Ascending aorta (tissue), 2 donors: ENCODE measurements around the gene APLNR. TPM values are rescaled to one million over a fixed set of nuclear protein-coding genes. Genes with fewer than 3 reads are reported as not detected.

ENCODE experiments used
- DNase-seq, 2 donors: peaks; one replicate each; pipeline ENCODE4 v3.0.0-alpha.2; 2019; ENCODE audit warnings: low spot score in 2 of 2
- H3K27ac ChIP-seq, 2 donors: fragments of 200-600 bp; sonication (generic); one replicate each; pipeline ENCODE4 v1.5.1; 2016 to 2017; ENCODE audit warnings: mild to moderate bottlenecking in 1 of 2
- H3K27me3 ChIP-seq: fragments of 200-600 bp; sonication (generic); one replicate; pipeline ENCODE4 v1.5.1; 2017
- H3K36me3 ChIP-seq, 2 donors: fragments of 200-600 bp; sonication (generic); one replicate each; pipeline ENCODE4 v1.5.1; 2016
- H3K4me1 ChIP-seq, 2 donors: fragments of 200-600 bp; sonication (generic); one replicate each; pipeline ENCODE4 v1.5.1; 2016 to 2017; ENCODE audit warnings: mild to moderate bottlenecking in 1 of 2
- H3K4me3 ChIP-seq, 2 donors: fragments of 200-600 bp; sonication (generic); one replicate each; pipeline ENCODE4 v1.5.1; 2016 to 2017; ENCODE audit warnings: mild to moderate bottlenecking in 1 of 2
- H3K9me3 ChIP-seq, 2 donors: fragments of 200-600 bp; sonication (generic); one replicate each; pipeline ENCODE4 v1.5.1; 2016
- CTCF ChIP-seq, 3 experiments: fragments of 200-600 bp in 2 of 3; fragments of 450-650 bp in 1 of 3; sonication (generic) in 2 of 3; IDR thresholded peaks; one replicate each; pipeline ENCODE4 v1.5.1; 2016 to 2019; ENCODE audit warnings: antibody characterized with exemption in 3 of 3, mild to moderate bottlenecking in 1 of 3, moderate library complexity in 1 of 3
- intact Hi-C: fragments of 100-400 bp; cut with DNase I; formaldehyde crosslinking; loops from one replicate; pipeline ENCODE4 v1.15.1; 2023
- total RNA-seq: library from RNA; depleted of rRNA; stranded (reverse); fragments of >200 nt; gene quantifications from one replicate; pipeline ENCODE4 v1.1.0, GENCODE V29; 2016

The APLNR gene
- total RNA-seq, 1 donor from 2014 or later, result 15.1 TPM

GRCh38 chr11:57196596-57196995 lies 40.5 kb downstream of the APLNR start:
- H3K4me1 ChIP-seq, result no peaks in the 10 kb centered on the region
- intact Hi-C loops, result no loop called here
- H3K9me3 ChIP-seq, result no peaks in the 10 kb centered on the region
- no peak overlapping the region for H3K4me3 ChIP-seq
- no peaks in the 10 kb centered on the region for H3K27me3 ChIP-seq
- TF ChIP-seq CTCF (IDR thresholded peaks at IDR 0.05), result no peak
- DNase-seq, result no peak
- H3K36me3 ChIP-seq, result no peaks in the 10 kb centered on the region
- no peak overlapping the region for H3K27ac ChIP-seq

GRCh38 chr11:57192316-57192715 lies 44.7 kb downstream of the APLNR start:
- H3K9me3 ChIP-seq, result no peaks in the 10 kb centered on the region
- H3K36me3 ChIP-seq, result no peaks in the 10 kb centered on the region
- H3K27ac ChIP-seq, result no peak overlapping the region
- no peaks in the 10 kb centered on the region for H3K4me1 ChIP-seq
- no peak for TF ChIP-seq CTCF (IDR thresholded peaks at IDR 0.05)
- H3K4me3 ChIP-seq, result no peak overlapping the region
- no peaks in the 10 kb centered on the region for H3K27me3 ChIP-seq
- no peak for DNase-seq
- intact Hi-C loops, result no loop called here

- Histone ChIP-seq H3K9me3 (no peaks in the 10 kb centered on the region), H3K4me3 (no peak overlapping the region), H3K36me3 (no peaks in the 10 kb centered on the region), H3K27me3 (no peaks in the 10 kb centered on the region), H3K4me1 (no peaks in the 10 kb centered on the region), H3K27ac (no peak overlapping the region)
- intact Hi-C loops, result no loop called here
- no peak for DNase-seq
- TF ChIP-seq CTCF (IDR thresholded peaks at IDR 0.05), result no peak
Observed at GRCh38 chr11:57191311-57192219, 45.5 kb downstream of the APLNR start.

- no peak overlapping the region for H3K4me3 ChIP-seq
- no peaks in the 10 kb centered on the region for H3K27me3 ChIP-seq
- no peak for TF ChIP-seq CTCF (IDR thresholded peaks at IDR 0.05)
- no peaks in the 10 kb centered on the region for H3K36me3 ChIP-seq
- no peak for DNase-seq
- intact Hi-C loops, result no loop called here
- no peaks in the 10 kb centered on the region for H3K4me1 ChIP-seq
- H3K27ac ChIP-seq, result no peak overlapping the region
- no peaks in the 10 kb centered on the region for H3K9me3 ChIP-seq
Observed at GRCh38 chr11:57190548-57190947, 46.5 kb downstream of the APLNR start.

Other genes starting within 250 kb of the APLNR start
- not detected for gene OR5AK2, start 248.3 kb downstream of the APLNR start, total RNA-seq
- gene LRRC55, start 55.3 kb downstream of the APLNR start, total RNA-seq, result not detected
- 131 TPM for gene TNKS1BP1, start 87.7 kb upstream of the APLNR start, total RNA-seq
- 110 TPM for gene SSRP1, start 98.6 kb upstream of the APLNR start, total RNA-seq
- not detected for gene P2RX3, start 101.1 kb upstream of the APLNR start, total RNA-seq
- not detected for gene PRG3, start 143.9 kb upstream of the APLNR start, total RNA-seq
- not detected for gene PRG2, start 153.4 kb upstream of the APLNR start, total RNA-seq
- 211 TPM for gene SLC43A3, start 189.9 kb upstream of the APLNR start, total RNA-seq
- gene RTN4RL2, start 223.3 kb upstream of the APLNR start, total RNA-seq, result 0.64 TPM